ENCODE results near the gene CNTN2. TPM values are rescaled to one million over a fixed set of nuclear protein-coding genes. Genes with fewer than 3 reads are reported as not detected.

CNTN2 gene
- total and polyA plus RNA-seq, 2 of the 8 experiments (the other 6 are each of a cell fraction or from before 2014, with no cell fraction given) = 1.2 to 3.9 TPM

GRCh38 chr1:205047764-205048231 is 4.8 kb downstream of the CNTN2 start (continued):
- TF ChIP-seq, protein P1, sequence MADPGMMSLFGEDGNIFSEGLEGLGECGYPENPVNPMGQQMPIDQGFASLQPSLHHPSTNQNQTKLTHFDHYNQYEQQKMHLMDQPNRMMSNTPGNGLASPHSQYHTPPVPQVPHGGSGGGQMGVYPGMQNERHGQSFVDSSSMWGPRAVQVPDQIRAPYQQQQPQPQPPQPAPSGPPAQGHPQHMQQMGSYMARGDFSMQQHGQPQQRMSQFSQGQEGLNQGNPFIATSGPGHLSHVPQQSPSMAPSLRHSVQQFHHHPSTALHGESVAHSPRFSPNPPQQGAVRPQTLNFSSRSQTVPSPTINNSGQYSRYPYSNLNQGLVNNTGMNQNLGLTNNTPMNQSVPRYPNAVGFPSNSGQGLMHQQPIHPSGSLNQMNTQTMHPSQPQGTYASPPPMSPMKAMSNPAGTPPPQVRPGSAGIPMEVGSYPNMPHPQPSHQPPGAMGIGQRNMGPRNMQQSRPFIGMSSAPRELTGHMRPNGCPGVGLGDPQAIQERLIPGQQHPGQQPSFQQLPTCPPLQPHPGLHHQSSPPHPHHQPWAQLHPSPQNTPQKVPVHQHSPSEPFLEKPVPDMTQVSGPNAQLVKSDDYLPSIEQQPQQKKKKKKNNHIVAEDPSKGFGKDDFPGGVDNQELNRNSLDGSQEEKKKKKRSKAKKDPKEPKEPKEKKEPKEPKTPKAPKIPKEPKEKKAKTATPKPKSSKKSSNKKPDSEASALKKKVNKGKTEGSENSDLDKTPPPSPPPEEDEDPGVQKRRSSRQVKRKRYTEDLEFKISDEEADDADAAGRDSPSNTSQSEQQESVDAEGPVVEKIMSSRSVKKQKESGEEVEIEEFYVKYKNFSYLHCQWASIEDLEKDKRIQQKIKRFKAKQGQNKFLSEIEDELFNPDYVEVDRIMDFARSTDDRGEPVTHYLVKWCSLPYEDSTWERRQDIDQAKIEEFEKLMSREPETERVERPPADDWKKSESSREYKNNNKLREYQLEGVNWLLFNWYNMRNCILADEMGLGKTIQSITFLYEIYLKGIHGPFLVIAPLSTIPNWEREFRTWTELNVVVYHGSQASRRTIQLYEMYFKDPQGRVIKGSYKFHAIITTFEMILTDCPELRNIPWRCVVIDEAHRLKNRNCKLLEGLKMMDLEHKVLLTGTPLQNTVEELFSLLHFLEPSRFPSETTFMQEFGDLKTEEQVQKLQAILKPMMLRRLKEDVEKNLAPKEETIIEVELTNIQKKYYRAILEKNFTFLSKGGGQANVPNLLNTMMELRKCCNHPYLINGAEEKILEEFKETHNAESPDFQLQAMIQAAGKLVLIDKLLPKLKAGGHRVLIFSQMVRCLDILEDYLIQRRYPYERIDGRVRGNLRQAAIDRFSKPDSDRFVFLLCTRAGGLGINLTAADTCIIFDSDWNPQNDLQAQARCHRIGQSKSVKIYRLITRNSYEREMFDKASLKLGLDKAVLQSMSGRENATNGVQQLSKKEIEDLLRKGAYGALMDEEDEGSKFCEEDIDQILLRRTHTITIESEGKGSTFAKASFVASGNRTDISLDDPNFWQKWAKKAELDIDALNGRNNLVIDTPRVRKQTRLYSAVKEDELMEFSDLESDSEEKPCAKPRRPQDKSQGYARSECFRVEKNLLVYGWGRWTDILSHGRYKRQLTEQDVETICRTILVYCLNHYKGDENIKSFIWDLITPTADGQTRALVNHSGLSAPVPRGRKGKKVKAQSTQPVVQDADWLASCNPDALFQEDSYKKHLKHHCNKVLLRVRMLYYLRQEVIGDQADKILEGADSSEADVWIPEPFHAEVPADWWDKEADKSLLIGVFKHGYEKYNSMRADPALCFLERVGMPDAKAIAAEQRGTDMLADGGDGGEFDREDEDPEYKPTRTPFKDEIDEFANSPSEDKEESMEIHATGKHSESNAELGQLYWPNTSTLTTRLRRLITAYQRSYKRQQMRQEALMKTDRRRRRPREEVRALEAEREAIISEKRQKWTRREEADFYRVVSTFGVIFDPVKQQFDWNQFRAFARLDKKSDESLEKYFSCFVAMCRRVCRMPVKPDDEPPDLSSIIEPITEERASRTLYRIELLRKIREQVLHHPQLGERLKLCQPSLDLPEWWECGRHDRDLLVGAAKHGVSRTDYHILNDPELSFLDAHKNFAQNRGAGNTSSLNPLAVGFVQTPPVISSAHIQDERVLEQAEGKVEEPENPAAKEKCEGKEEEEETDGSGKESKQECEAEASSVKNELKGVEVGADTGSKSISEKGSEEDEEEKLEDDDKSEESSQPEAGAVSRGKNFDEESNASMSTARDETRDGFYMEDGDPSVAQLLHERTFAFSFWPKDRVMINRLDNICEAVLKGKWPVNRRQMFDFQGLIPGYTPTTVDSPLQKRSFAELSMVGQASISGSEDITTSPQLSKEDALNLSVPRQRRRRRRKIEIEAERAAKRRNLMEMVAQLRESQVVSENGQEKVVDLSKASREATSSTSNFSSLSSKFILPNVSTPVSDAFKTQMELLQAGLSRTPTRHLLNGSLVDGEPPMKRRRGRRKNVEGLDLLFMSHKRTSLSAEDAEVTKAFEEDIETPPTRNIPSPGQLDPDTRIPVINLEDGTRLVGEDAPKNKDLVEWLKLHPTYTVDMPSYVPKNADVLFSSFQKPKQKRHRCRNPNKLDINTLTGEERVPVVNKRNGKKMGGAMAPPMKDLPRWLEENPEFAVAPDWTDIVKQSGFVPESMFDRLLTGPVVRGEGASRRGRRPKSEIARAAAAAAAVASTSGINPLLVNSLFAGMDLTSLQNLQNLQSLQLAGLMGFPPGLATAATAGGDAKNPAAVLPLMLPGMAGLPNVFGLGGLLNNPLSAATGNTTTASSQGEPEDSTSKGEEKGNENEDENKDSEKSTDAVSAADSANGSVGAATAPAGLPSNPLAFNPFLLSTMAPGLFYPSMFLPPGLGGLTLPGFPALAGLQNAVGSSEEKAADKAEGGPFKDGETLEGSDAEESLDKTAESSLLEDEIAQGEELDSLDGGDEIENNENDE (IDR thresholded peaks at IDR 0.05; ENCODE audit: insufficient replicate concordance, low read length) = no peak
- TF ChIP-seq RBBP5 (IDR thresholded peaks at IDR 0.05; ENCODE audit: borderline replicate concordance, low read depth, low read length) = no peak
- TF ChIP-seq, protein P2, sequence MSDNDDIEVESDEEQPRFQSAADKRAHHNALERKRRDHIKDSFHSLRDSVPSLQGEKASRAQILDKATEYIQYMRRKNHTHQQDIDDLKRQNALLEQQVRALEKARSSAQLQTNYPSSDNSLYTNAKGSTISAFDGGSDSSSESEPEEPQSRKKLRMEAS (IDR thresholded peaks at IDR 0.05) = no peak
- no peak for TF ChIP-seq TAF1 (IDR thresholded peaks at IDR 0.05; ENCODE audit: low read depth, low read length)
- TF ChIP-seq SIRT6 (IDR thresholded peaks at IDR 0.05; ENCODE audit: low read length) = no peak
- TF ChIP-seq GTF2F1 (IDR thresholded peaks at IDR 0.05; ENCODE audit: borderline replicate concordance, low read depth, low read length) = no peak

Measured in H1 (cell line).